Natural killer cell (primary cell): ENCODE data around the gene NABP2. TPM values are rescaled to one million over a fixed set of nuclear protein-coding genes. Genes with fewer than 3 reads are reported as not detected.

Experiments
- ATAC-seq, 3 donors: fragments of 150-1000 bp in 2 of 3; fragments of 200-7000 bp in 1 of 3; cut with Tn5 transposase; 1 replicate in 1 of 3; 2 replicates in 2 of 3; pipeline ENCODE4 v1.10.0; 2021; ENCODE audit warnings: mild to moderate bottlenecking in 2 of 3, moderate library complexity in 2 of 3
- DNase-seq, 2 donors: peaks; one replicate each; pipeline versions ENCODE4 v3.0.0 to v3.0.0-alpha.2; 2013 to 2021; ENCODE audit warnings: mixed read lengths in 1 of 2
- H3K27ac ChIP-seq: one replicate; pipeline ENCODE4 v1.5.1; 2013; ENCODE audit warnings: mild to moderate bottlenecking, low read length
- H3K27me3 ChIP-seq: one replicate; pipeline ENCODE4 v1.6.1; 2013; ENCODE audit warnings: low read length; ENCODE audit not compliant: control insufficient read depth, insufficient read depth
- H3K36me3 ChIP-seq: one replicate; pipeline ENCODE4 v1.6.1; 2013; ENCODE audit warnings: low read length; ENCODE audit not compliant: control insufficient read depth, insufficient read depth
- H3K4me1 ChIP-seq: one replicate; pipeline ENCODE4 v1.6.1; 2013; ENCODE audit warnings: low read length; ENCODE audit not compliant: control insufficient read depth, insufficient read depth
- H3K4me3 ChIP-seq: one replicate; pipeline ENCODE4 v1.5.1; 2013; ENCODE audit warnings: low read length
- H3K9me3 ChIP-seq: one replicate; pipeline ENCODE4 v1.6.1; 2013; ENCODE audit warnings: low read length; ENCODE audit not compliant: control insufficient read depth, insufficient read depth
- H3K27ac Mint-ChIP-seq, 2 donors: one replicate each; pipeline ENCODE4 v1.8.0; 2022; ENCODE audit warnings: mild to moderate bottlenecking in 2 of 2, mixed read lengths in 2 of 2, moderate library complexity in 1 of 2
- H3K27me3 Mint-ChIP-seq, 2 donors: one replicate each; pipeline ENCODE4 v1.8.0; 2022; ENCODE audit warnings: low read depth in 2 of 2, mixed read lengths in 2 of 2
- H3K36me3 Mint-ChIP-seq: one replicate; pipeline ENCODE4 v1.8.0; 2022; ENCODE audit warnings: mixed read lengths
- H3K4me1 Mint-ChIP-seq, 2 donors: one replicate each; pipeline ENCODE4 v1.8.0; 2022; ENCODE audit warnings: mixed read lengths in 2 of 2
- H3K4me3 Mint-ChIP-seq: one replicate; pipeline ENCODE4 v1.8.0; 2022; ENCODE audit warnings: mild to moderate bottlenecking, moderate library complexity, mixed read lengths
- H3K9me3 Mint-ChIP-seq, 2 donors: one replicate each; pipeline ENCODE4 v1.8.0; 2022; ENCODE audit warnings: mixed read lengths in 2 of 2
- CTCF ChIP-seq: fragments of 200-600 bp; IDR thresholded peaks from one replicate; pipeline ENCODE4 v1.8.0; 2022; ENCODE audit warnings: antibody characterized with exemption
- WGBS: methylation state at CpG from one replicate; pipeline ENCODE4 v1.1.7; 2013; ENCODE audit warnings: missing lambda C conversion rate; ENCODE audit not compliant: insufficient coverage; 5-methylcytosine and 5-hydroxymethylcytosine counted together
- intact Hi-C: fragments of 100-400 bp; cut with micrococcal nuclease; formaldehyde crosslinking; loops from one replicate; pipeline ENCODE4 v1.14.2; 2022
- total RNA-seq, 4 donors: library from RNA; stranded (reverse); fragments of 120-200 nt in 1 of 4; gene quantifications; one replicate each; pipeline versions ENCODE4 v1.2.3 to v1.2.4, GENCODE V29; 2013 to 2022

The NABP2 gene
- total RNA-seq, 3 donors from 2014 or later (not counting 1 experiment from before 2014, with no cell fraction given) = 21.6 to 23.4 (median 22.6) TPM

GRCh38 chr12:56234746-56235436 is 10.7 kb downstream of the NABP2 start:
- intact Hi-C loops = no loop called here
- H3K9me3 ChIP-seq = no peaks in the 10 kb centered on the region
- peaks cover 6% of the 10 kb centered on the region for H3K36me3 ChIP-seq
- H3K36me3 Mint-ChIP-seq = no peaks in the 10 kb centered on the region
- 91% methylated on average over 16 of the region's 16 CpGs for WGBS
- no peak overlapping the region for H3K4me3 ChIP-seq
- no peak overlapping the region for H3K4me3 Mint-ChIP-seq
- no peaks in the 10 kb centered on the region for H3K27me3 ChIP-seq
- no peaks in the 10 kb centered on the region for H3K9me3 Mint-ChIP-seq
- no peak for TF ChIP-seq CTCF
- no peak for DNase-seq
- no peak overlapping the region for H3K27ac Mint-ChIP-seq
- H3K27me3 Mint-ChIP-seq = no peaks in the 10 kb centered on the region
- no peak overlapping the region for H3K27ac ChIP-seq
- ATAC-seq = no peak
- H3K4me1 ChIP-seq = no peaks in the 10 kb centered on the region
- H3K4me1 Mint-ChIP-seq = no peaks in the 10 kb centered on the region

GRCh38 chr12:56236091-56236490 is 11.9 kb downstream of the NABP2 start:
- Histone ChIP-seq H3K27ac (no peak overlapping the region), H3K4me1 (no peaks in the 10 kb centered on the region), H3K9me3 (no peaks in the 10 kb centered on the region), H3K27me3 (no peaks in the 10 kb centered on the region), H3K36me3 (peaks cover 7% of the 10 kb centered on the region), H3K4me3 (no peak overlapping the region)
- ATAC-seq = no peak
- Mint-ChIP-seq H3K4me3 (no peak overlapping the region), H3K27ac (no peak overlapping the region), H3K4me1 (no peaks in the 10 kb centered on the region), H3K9me3 (no peaks in the 10 kb centered on the region), H3K36me3 (no peaks in the 10 kb centered on the region), H3K27me3 (no peaks in the 10 kb centered on the region)
- TF ChIP-seq CTCF = no peak
- 100% methylated on average over 6 of the region's 6 CpGs for WGBS
- DNase-seq = no peak
- intact Hi-C loops = no loop called here

- no peak for TF ChIP-seq CTCF
- no peak overlapping the region for H3K27ac Mint-ChIP-seq
These were observed 12.8 kb downstream of the NABP2 start for GRCh38 chr12:56236985-56237384.

GRCh38 chr12:56237552-56237951 is 13.4 kb downstream of the NABP2 start:
- DNase-seq = no peak
- no peaks in the 10 kb centered on the region for H3K36me3 Mint-ChIP-seq
- no peak overlapping the region for H3K4me3 Mint-ChIP-seq
- Histone ChIP-seq H3K4me3 (no peak overlapping the region), H3K27ac (no peak overlapping the region), H3K9me3 (no peaks in the 10 kb centered on the region), H3K27me3 (no peaks in the 10 kb centered on the region), H3K4me1 (no peaks in the 10 kb centered on the region), H3K36me3 (peaks cover 22% of the 10 kb centered on the region)
- H3K9me3 Mint-ChIP-seq = no peaks in the 10 kb centered on the region
- peaks cover 0 to 7% of the 10 kb centered on the region in 2 donors for H3K4me1 Mint-ChIP-seq
- no peak overlapping the region for H3K27ac Mint-ChIP-seq
- no peak for ATAC-seq
- H3K27me3 Mint-ChIP-seq = no peaks in the 10 kb centered on the region
- 92% methylated on average over 11 of the region's 11 CpGs for WGBS
- TF ChIP-seq CTCF = no peak
- intact Hi-C loops = no loop called here

More at GRCh38 chr12:56236985-56237384, 12.8 kb downstream of the NABP2 start:
- Histone ChIP-seq H3K27ac (no peak overlapping the region), H3K4me3 (no peak overlapping the region), H3K36me3 (peaks cover 16% of the 10 kb centered on the region), H3K27me3 (no peaks in the 10 kb centered on the region), H3K9me3 (no peaks in the 10 kb centered on the region), H3K4me1 (no peaks in the 10 kb centered on the region)
- H3K4me1 Mint-ChIP-seq = peaks cover 0 to 1% of the 10 kb centered on the region in 2 donors
- H3K9me3 Mint-ChIP-seq = no peaks in the 10 kb centered on the region
- DNase-seq = no peak
- H3K27me3 Mint-ChIP-seq = no peaks in the 10 kb centered on the region
- 84% methylated on average over 5 of the region's 5 CpGs for WGBS
- no peaks in the 10 kb centered on the region for H3K36me3 Mint-ChIP-seq
- intact Hi-C loops = no loop called here
- H3K4me3 Mint-ChIP-seq = no peak overlapping the region
- no peak for ATAC-seq
